Measurements from ENCODE around the gene RASA3. TPM values are rescaled to one million over a fixed set of nuclear protein-coding genes. Genes with fewer than 3 reads are reported as not detected.

Gene RASA3
- total and polyA plus RNA-seq, 10 of the 15 experiments (the other 5 are each of a cell fraction or from before 2014, with no cell fraction given), result 0.79 to 33.9 (median 17.6) TPM

DNA sequence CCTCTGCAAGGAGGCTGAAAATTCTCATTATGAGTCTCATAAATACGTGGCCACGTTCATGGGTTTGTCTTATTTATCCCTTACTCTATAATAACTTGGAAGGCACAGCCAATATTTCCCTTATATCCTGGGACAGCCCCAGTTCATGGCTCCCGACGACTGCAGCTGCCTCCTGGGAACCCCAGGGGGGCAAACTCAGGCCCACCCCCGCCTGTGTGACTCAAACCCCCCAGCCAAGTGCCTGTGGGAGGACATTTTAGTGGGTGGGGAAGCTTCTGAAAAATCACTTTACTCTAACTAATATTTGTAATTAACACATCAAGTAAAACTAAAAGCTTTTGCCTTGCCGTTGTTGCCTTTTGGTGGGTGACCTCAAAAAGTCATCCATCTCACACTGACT lies 14.3 kb downstream of the RASA3 start:
- H3K36me3 ChIP-seq (ENCODE audit: control insufficient read depth in 2 of 2, insufficient read depth in 2 of 2, low read length in 1 of 2), result peaks cover 0 to 4% of the 10 kb centered on the region in 2 experiments; a peak in 2 of 4 replicates
- in situ Hi-C loops (cut with MboI) (no loop called here), intact Hi-C loops (cut with micrococcal nuclease; ENCODE audit: unreplicated experiment) (no loop called here)
- no peaks in the 10 kb centered on the region for H3K9me3 ChIP-seq (replicated peaks; ENCODE audit: control insufficient read depth, insufficient read depth, low read length)
- POLR2A ChIA-PET, result interaction anchor here (1.0 kb wide), 1 partner anchor 10 kb away, joined by 4 read pairs; no protein-coding TSS in a partner anchor
- CTCF ChIA-PET, result interaction anchor here (1.0 kb wide), 1 partner anchor 30 kb away, joined by 3 read pairs; no protein-coding TSS in a partner anchor
- H3K79me2 ChIP-seq (ENCODE audit: control insufficient read depth, insufficient read depth, low read length), result peaks cover 5% of the 10 kb centered on the region
- DNase-seq (ENCODE audit: low read depth, low spot score) (no peak), FAIRE-seq (no peak), ATAC-seq (no peak)
- RAD21 ChIA-PET (ENCODE audit: unreplicated experiment), result no interaction called here
- no peak for TF ChIP-seq JUND (IDR thresholded peaks at IDR 0.05; ENCODE audit: low read depth, low read length)
- TF ChIP-seq PAX5 (IDR thresholded peaks at IDR 0.05; ENCODE audit: borderline replicate concordance, low read depth, low read length), result no peak
- TF ChIP-seq GATAD2B (conservative IDR thresholded peaks at IDR 0.05; ENCODE audit: low read depth), result no peak
- no peak for TF ChIP-seq PBX3 (IDR thresholded peaks at IDR 0.05; ENCODE audit: insufficient replicate concordance, low read depth, low read length)
- TF ChIP-seq MYB (IDR thresholded peaks at IDR 0.05; ENCODE audit: borderline replicate concordance, low read depth, low read length), result no peak
- TF ChIP-seq, protein P1, sequence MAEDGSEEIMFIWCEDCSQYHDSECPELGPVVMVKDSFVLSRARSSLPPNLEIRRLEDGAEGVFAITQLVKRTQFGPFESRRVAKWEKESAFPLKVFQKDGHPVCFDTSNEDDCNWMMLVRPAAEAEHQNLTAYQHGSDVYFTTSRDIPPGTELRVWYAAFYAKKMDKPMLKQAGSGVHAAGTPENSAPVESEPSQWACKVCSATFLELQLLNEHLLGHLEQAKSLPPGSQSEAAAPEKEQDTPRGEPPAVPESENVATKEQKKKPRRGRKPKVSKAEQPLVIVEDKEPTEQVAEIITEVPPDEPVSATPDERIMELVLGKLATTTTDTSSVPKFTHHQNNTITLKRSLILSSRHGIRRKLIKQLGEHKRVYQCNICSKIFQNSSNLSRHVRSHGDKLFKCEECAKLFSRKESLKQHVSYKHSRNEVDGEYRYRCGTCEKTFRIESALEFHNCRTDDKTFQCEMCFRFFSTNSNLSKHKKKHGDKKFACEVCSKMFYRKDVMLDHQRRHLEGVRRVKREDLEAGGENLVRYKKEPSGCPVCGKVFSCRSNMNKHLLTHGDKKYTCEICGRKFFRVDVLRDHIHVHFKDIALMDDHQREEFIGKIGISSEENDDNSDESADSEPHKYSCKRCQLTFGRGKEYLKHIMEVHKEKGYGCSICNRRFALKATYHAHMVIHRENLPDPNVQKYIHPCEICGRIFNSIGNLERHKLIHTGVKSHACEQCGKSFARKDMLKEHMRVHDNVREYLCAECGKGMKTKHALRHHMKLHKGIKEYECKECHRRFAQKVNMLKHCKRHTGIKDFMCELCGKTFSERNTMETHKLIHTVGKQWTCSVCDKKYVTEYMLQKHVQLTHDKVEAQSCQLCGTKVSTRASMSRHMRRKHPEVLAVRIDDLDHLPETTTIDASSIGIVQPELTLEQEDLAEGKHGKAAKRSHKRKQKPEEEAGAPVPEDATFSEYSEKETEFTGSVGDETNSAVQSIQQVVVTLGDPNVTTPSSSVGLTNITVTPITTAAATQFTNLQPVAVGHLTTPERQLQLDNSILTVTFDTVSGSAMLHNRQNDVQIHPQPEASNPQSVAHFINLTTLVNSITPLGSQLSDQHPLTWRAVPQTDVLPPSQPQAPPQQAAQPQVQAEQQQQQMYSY (CRISPR knock-in tag; IDR thresholded peaks at IDR 0.05), result no peak
- no peak for TF ChIP-seq USF1 (IDR thresholded peaks at IDR 0.05; ENCODE audit: borderline replicate concordance, extremely low read length, insufficient read depth, low read depth, low read length)
- TF ChIP-seq, protein P2, sequence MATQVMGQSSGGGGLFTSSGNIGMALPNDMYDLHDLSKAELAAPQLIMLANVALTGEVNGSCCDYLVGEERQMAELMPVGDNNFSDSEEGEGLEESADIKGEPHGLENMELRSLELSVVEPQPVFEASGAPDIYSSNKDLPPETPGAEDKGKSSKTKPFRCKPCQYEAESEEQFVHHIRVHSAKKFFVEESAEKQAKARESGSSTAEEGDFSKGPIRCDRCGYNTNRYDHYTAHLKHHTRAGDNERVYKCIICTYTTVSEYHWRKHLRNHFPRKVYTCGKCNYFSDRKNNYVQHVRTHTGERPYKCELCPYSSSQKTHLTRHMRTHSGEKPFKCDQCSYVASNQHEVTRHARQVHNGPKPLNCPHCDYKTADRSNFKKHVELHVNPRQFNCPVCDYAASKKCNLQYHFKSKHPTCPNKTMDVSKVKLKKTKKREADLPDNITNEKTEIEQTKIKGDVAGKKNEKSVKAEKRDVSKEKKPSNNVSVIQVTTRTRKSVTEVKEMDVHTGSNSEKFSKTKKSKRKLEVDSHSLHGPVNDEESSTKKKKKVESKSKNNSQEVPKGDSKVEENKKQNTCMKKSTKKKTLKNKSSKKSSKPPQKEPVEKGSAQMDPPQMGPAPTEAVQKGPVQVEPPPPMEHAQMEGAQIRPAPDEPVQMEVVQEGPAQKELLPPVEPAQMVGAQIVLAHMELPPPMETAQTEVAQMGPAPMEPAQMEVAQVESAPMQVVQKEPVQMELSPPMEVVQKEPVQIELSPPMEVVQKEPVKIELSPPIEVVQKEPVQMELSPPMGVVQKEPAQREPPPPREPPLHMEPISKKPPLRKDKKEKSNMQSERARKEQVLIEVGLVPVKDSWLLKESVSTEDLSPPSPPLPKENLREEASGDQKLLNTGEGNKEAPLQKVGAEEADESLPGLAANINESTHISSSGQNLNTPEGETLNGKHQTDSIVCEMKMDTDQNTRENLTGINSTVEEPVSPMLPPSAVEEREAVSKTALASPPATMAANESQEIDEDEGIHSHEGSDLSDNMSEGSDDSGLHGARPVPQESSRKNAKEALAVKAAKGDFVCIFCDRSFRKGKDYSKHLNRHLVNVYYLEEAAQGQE (IDR thresholded peaks at IDR 0.05; ENCODE audit: low read depth, low read length), result no peak
- TF ChIP-seq YY1 (IDR thresholded peaks at IDR 0.05; ENCODE audit: low read depth, low read length), result no peak
- TF ChIP-seq ZBTB33 (IDR thresholded peaks at IDR 0.05), result no peak
- TF ChIP-seq CBFB (IDR thresholded peaks at IDR 0.05; ENCODE audit: low read depth), result no peak
- no peak overlapping the region for H3K27ac ChIP-seq (ENCODE audit: control insufficient read depth, insufficient read depth)
- H3K4me1 ChIP-seq (ENCODE audit: control insufficient read depth, insufficient read depth, low read length), result peaks cover 4% of the 10 kb centered on the region
- H3K9ac ChIP-seq (ENCODE audit: control insufficient read depth, insufficient read depth, low read length), result no peak overlapping the region
- H3K27me3 ChIP-seq (replicated peaks in 1 of 2; ENCODE audit: control insufficient read depth in 2 of 2, insufficient read depth in 2 of 2, low read length in 1 of 2), result no peaks in the 10 kb centered on the region
- no peak overlapping the region for H2AFZ ChIP-seq (ENCODE audit: control insufficient read depth, low read depth, low read length)
- SMC1A ChIA-PET (ENCODE audit: uncharacterized antibody, unreplicated experiment), result interaction anchor here (1.0 to 1.4 kb wide), 2 partner anchors 34 to 52 kb away, joined by 3 to 5 read pairs; no protein-coding TSS in a partner anchor
- no peak overlapping the region for H3K4me3 ChIP-seq
- WGBS (ENCODE audit: insufficient coverage, insufficient replicate concordance, low lambda C conversion rate, missing lambda C conversion rate), result 41% methylated on average over 6 of the region's 6 CpGs
- H3K4me2 ChIP-seq (ENCODE audit: control insufficient read depth, insufficient read depth), result no peak overlapping the region
- H4K20me1 ChIP-seq (ENCODE audit: control insufficient read depth, insufficient read depth), result no peaks in the 10 kb centered on the region; the same call in 1 of the 2 replicates
- BruUV-seq (replicated peaks), result no TSS peak

Measured in GM12878 (cell line).